ENCODE measurements around the gene RIMS4. TPM values are rescaled to one million over a fixed set of nuclear protein-coding genes. Genes with fewer than 3 reads are reported as not detected.

Gene RIMS4
- total and polyA plus RNA-seq, 10 of the 15 experiments (the other 5 are each of a cell fraction or from before 2014, with no cell fraction given) = under 0.01 to 0.07 (median 0.05) TPM; not detected in 5

DNA sequence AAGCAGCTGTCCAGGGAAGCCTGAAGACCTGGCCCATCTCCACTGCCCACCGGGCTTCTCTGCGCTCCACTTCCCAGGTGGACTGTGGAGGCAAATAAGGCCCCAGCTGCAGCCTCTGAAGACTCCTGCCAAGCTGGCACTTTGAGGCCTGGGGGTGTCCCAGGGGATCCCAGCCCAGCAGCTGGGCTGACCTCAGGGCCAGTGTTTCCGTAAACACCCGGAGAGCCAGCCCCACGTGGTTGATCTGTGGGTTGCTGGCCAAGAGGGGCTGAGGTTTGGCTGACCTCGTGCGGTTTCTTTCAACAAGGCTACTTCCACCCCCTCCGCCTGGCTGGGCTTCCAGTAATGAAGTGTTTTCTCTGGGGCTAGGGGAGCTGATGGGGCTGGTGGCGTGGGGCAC is 107.6 kb downstream of the RIMS4 start (continued):
- TF ChIP-seq, protein P1, sequence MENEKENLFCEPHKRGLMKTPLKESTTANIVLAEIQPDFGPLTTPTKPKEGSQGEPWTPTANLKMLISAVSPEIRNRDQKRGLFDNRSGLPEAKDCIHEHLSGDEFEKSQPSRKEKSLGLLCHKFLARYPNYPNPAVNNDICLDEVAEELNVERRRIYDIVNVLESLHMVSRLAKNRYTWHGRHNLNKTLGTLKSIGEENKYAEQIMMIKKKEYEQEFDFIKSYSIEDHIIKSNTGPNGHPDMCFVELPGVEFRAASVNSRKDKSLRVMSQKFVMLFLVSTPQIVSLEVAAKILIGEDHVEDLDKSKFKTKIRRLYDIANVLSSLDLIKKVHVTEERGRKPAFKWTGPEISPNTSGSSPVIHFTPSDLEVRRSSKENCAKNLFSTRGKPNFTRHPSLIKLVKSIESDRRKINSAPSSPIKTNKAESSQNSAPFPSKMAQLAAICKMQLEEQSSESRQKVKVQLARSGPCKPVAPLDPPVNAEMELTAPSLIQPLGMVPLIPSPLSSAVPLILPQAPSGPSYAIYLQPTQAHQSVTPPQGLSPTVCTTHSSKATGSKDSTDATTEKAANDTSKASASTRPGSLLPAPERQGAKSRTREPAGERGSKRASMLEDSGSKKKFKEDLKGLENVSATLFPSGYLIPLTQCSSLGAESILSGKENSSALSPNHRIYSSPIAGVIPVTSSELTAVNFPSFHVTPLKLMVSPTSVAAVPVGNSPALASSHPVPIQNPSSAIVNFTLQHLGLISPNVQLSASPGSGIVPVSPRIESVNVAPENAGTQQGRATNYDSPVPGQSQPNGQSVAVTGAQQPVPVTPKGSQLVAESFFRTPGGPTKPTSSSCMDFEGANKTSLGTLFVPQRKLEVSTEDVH (IDR thresholded peaks at IDR 0.05; ENCODE audit: low read depth, partially characterized antibody) = no peak
- TF ChIP-seq, protein P2, sequence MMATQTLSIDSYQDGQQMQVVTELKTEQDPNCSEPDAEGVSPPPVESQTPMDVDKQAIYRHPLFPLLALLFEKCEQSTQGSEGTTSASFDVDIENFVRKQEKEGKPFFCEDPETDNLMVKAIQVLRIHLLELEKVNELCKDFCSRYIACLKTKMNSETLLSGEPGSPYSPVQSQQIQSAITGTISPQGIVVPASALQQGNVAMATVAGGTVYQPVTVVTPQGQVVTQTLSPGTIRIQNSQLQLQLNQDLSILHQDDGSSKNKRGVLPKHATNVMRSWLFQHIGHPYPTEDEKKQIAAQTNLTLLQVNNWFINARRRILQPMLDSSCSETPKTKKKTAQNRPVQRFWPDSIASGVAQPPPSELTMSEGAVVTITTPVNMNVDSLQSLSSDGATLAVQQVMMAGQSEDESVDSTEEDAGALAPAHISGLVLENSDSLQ (IDR thresholded peaks at IDR 0.05) = no peak
- TF ChIP-seq, protein P3, sequence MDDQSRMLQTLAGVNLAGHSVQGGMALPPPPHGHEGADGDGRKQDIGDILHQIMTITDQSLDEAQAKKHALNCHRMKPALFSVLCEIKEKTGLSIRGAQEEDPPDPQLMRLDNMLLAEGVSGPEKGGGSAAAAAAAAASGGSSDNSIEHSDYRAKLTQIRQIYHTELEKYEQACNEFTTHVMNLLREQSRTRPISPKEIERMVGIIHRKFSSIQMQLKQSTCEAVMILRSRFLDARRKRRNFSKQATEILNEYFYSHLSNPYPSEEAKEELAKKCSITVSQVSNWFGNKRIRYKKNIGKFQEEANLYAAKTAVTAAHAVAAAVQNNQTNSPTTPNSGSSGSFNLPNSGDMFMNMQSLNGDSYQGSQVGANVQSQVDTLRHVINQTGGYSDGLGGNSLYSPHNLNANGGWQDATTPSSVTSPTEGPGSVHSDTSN (IDR thresholded peaks at IDR 0.05; ENCODE audit: insufficient replicate concordance, low read depth, low read length) = no peak
- no peak for TF ChIP-seq ZZZ3 (IDR thresholded peaks at IDR 0.05; ENCODE audit: control insufficient read depth, insufficient read length, low read depth)
- TF ChIP-seq, protein P4, sequence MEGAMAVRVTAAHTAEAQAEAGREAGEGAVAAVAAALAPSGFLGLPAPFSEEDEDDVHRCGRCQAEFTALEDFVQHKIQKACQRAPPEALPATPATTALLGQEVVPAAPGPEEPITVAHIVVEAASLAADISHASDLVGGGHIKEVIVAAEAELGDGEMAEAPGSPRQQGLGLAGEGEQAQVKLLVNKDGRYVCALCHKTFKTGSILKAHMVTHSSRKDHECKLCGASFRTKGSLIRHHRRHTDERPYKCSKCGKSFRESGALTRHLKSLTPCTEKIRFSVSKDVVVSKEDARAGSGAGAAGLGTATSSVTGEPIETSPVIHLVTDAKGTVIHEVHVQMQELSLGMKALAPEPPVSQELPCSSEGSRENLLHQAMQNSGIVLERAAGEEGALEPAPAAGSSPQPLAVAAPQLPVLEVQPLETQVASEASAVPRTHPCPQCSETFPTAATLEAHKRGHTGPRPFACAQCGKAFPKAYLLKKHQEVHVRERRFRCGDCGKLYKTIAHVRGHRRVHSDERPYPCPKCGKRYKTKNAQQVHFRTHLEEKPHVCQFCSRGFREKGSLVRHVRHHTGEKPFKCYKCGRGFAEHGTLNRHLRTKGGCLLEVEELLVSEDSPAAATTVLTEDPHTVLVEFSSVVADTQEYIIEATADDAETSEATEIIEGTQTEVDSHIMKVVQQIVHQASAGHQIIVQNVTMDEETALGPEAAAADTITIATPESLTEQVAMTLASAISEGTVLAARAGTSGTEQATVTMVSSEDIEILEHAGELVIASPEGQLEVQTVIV (IDR thresholded peaks at IDR 0.05; ENCODE audit: borderline replicate concordance, partially characterized antibody) = no peak
- TF ChIP-seq ZSCAN29 (IDR thresholded peaks at IDR 0.05) = no peak
- TF ChIP-seq, protein P5, sequence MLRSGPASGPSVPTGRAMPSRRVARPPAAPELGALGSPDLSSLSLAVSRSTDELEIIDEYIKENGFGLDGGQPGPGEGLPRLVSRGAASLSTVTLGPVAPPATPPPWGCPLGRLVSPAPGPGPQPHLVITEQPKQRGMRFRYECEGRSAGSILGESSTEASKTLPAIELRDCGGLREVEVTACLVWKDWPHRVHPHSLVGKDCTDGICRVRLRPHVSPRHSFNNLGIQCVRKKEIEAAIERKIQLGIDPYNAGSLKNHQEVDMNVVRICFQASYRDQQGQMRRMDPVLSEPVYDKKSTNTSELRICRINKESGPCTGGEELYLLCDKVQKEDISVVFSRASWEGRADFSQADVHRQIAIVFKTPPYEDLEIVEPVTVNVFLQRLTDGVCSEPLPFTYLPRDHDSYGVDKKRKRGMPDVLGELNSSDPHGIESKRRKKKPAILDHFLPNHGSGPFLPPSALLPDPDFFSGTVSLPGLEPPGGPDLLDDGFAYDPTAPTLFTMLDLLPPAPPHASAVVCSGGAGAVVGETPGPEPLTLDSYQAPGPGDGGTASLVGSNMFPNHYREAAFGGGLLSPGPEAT (IDR thresholded peaks at IDR 0.05; ENCODE audit: low read depth) = no peak
- TF ChIP-seq CREM (IDR thresholded peaks at IDR 0.05; ENCODE audit: low read depth) = no peak
- TF ChIP-seq ZNF274 (IDR thresholded peaks at IDR 0.05; ENCODE audit: insufficient read depth, insufficient read length) = no peak
- TF ChIP-seq HDAC6 (IDR thresholded peaks at IDR 0.05; ENCODE audit: unreplicated experiment) = no peak
- no peak for TF ChIP-seq ETV6 (conservative IDR thresholded peaks at IDR 0.05 in 1 of 2, IDR thresholded peaks at IDR 0.05 in 1 of 2; ENCODE audit: borderline replicate concordance in 1 of 2, low read depth in 1 of 2)
- no peak for TF ChIP-seq STAT3 (IDR thresholded peaks at IDR 0.05; ENCODE audit: low read depth, low read length)
- TF ChIP-seq ESRRA (IDR thresholded peaks at IDR 0.05; ENCODE audit: low read length) = no peak
- TF ChIP-seq, protein P6, sequence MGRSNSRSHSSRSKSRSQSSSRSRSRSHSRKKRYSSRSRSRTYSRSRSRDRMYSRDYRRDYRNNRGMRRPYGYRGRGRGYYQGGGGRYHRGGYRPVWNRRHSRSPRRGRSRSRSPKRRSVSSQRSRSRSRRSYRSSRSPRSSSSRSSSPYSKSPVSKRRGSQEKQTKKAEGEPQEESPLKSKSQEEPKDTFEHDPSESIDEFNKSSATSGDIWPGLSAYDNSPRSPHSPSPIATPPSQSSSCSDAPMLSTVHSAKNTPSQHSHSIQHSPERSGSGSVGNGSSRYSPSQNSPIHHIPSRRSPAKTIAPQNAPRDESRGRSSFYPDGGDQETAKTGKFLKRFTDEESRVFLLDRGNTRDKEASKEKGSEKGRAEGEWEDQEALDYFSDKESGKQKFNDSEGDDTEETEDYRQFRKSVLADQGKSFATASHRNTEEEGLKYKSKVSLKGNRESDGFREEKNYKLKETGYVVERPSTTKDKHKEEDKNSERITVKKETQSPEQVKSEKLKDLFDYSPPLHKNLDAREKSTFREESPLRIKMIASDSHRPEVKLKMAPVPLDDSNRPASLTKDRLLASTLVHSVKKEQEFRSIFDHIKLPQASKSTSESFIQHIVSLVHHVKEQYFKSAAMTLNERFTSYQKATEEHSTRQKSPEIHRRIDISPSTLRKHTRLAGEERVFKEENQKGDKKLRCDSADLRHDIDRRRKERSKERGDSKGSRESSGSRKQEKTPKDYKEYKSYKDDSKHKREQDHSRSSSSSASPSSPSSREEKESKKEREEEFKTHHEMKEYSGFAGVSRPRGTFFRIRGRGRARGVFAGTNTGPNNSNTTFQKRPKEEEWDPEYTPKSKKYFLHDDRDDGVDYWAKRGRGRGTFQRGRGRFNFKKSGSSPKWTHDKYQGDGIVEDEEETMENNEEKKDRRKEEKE (IDR thresholded peaks at IDR 0.05) = no peak
- TF ChIP-seq NFYA (IDR thresholded peaks at IDR 0.05; ENCODE audit: borderline replicate concordance, low read depth, low read length) = no peak
